Right lobe of liver (tissue), 6 donors: ENCODE results near the gene KANSL1L. TPM values are rescaled to one million over a fixed set of nuclear protein-coding genes. Genes with fewer than 3 reads are reported as not detected.

Experiments used
- ATAC-seq, 4 donors: fragments of 200-7000 bp; cut with Tn5 transposase; one replicate each; pipeline ENCODE4 v1.9.1; 2020; ENCODE audit warnings: mild to moderate bottlenecking in 4 of 4, moderate library complexity in 4 of 4
- DNase-seq, 3 donors: peaks; one replicate each; pipeline ENCODE4 v3.0.0-alpha.2; 2020
- H3K27ac ChIP-seq, 3 donors: fragments of 200-600 bp; one replicate each; pipeline ENCODE4 v1.8.0; 2022
- H3K27me3 ChIP-seq, 2 donors: fragments of 200-600 bp; one replicate each; pipeline ENCODE4 v1.8.0; 2022
- H3K36me3 ChIP-seq, 4 donors: fragments of 200-600 bp; sonication (generic) in 1 of 4; one replicate each; pipeline versions ENCODE4 v1.5.1 to v1.8.0; 2017 to 2022; ENCODE audit warnings: control low read depth in 1 of 4
- H3K4me1 ChIP-seq, 4 donors: fragments of 200-600 bp; sonication (generic) in 1 of 4; one replicate each; pipeline versions ENCODE4 v1.5.1 to v1.8.0; 2017 to 2022; ENCODE audit warnings: control low read depth in 1 of 4
- H3K4me3 ChIP-seq, 3 donors: fragments of 200-600 bp; one replicate each; pipeline ENCODE4 v1.8.0; 2022
- H3K9me3 ChIP-seq, 4 donors: fragments of 200-600 bp; sonication (generic) in 1 of 4; one replicate each; pipeline versions ENCODE4 v1.5.1 to v1.8.0; 2017 to 2022; ENCODE audit warnings: control low read depth in 1 of 4
- POLR2A ChIP-seq: fragments of 450-650 bp; IDR thresholded peaks from one replicate; pipeline ENCODE4 v1.6.1; 2017; ENCODE audit warnings: antibody characterized with exemption, mild to moderate bottlenecking
- WGBS: methylation state at CpG from one replicate; pipeline ENCODE4 v1.1.6; 2018; ENCODE audit warnings: low coverage, low lambda C conversion rate; ENCODE audit not compliant: insufficient coverage; ENCODE audit errors: missing lambda C conversion rate; 5-methylcytosine and 5-hydroxymethylcytosine counted together
- intact Hi-C, 2 donors: fragments of 100-400 bp; cut with DNase I; formaldehyde crosslinking; loops; one replicate each; pipeline versions ENCODE4 v1.11.2 to v1.14.1; 2022
- total RNA-seq, 6 experiments: library from RNA; depleted of rRNA in 2 of 6; stranded (reverse); fragments of >200 nt in 2 of 6; fragmentation: NEBNext Ultra II Directional in 3 of 6; extraction: Animal tissue kit (Norgen Biotek cat#: 25700) in 3 of 6; gene quantifications; one replicate each; pipeline versions ENCODE4 v1.1.0 to v1.2.4, GENCODE V29; 2016 to 2023
- TF ChIP-seq, protein P1 (sequence below), 4 donors: fragments of 200-600 bp in 3 of 4; fragments of 450-650 bp in 1 of 4; IDR thresholded peaks; one replicate each; pipeline versions ENCODE4 v1.5.1 to v1.8.0; 2016 to 2022; ENCODE audit warnings: antibody characterized with exemption in 4 of 4, mild to moderate bottlenecking in 2 of 4
- donor health status: DM: no; HTN: yes; CAD: no.
- donor health status: DM: no; HTN: no; CAD: no.
- donor health status: DM: no; HTN: no; CAD: no.
- donor health status: DM: no; HTN: yes; CAD: no.
- donor health status: DM: no; HTN: yes; CAD: no.

Gene KANSL1L
- total RNA-seq, 6 experiments from 2014 or later, result 7.1 to 19.1 (median 11.1) TPM

DNA sequence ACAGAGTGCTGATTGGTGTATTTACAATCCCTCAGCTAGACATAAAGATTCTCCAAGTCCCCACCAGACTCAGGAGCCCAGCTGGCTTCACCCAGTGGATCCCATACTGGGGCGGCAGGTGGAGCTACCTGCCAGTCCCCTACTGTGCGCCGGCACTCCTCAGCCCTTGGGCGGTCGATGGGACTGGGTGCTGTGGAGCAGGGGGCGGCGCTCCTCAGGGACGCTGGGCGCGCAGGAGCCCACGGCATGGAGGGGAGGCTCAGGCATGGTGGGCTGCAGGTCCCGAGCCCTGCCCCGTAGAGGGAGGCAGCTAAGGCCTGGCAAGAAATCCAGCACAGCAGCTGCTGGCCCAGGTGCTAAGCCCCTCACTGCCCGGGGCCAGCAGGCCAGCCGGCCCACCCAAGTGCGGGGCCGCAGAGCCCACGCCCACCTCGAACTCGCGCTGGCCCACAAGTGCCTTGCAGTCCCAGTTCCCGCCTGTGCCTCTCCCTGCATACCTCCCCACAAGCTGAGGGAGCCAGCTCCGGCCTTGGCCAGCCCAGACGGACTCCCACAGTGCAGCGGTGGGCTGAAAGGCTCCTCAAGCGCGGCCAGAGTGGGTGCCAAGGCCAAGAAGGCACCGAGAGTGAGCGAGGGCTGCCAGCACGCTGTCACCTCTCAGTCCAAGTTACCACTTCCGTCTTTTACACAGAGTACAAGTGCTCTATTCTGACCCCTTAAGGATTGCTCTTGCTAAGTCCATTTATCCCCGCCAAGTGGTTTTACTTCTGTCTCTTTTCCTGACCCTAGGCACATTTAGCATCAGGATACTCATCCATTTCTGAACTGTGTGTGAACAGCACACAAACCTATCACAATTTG is 170.5 kb downstream of the KANSL1L start:
- DNase-seq (peak in 2 of 3 donors; percentile 25 to 55), ATAC-seq (no peak)
- Histone ChIP-seq H3K4me3 (no peak overlapping the region), H3K36me3 (no peaks in the 10 kb centered on the region), H3K27ac (no peak overlapping the region), H3K4me1 (peaks cover 0 to 18% (median 1%) of the 10 kb centered on the region in 4 donors), H3K27me3 (no peaks in the 10 kb centered on the region), H3K9me3 (no peaks in the 10 kb centered on the region)
- TF ChIP-seq POLR2A, result no peak
- TF ChIP-seq, protein P1, sequence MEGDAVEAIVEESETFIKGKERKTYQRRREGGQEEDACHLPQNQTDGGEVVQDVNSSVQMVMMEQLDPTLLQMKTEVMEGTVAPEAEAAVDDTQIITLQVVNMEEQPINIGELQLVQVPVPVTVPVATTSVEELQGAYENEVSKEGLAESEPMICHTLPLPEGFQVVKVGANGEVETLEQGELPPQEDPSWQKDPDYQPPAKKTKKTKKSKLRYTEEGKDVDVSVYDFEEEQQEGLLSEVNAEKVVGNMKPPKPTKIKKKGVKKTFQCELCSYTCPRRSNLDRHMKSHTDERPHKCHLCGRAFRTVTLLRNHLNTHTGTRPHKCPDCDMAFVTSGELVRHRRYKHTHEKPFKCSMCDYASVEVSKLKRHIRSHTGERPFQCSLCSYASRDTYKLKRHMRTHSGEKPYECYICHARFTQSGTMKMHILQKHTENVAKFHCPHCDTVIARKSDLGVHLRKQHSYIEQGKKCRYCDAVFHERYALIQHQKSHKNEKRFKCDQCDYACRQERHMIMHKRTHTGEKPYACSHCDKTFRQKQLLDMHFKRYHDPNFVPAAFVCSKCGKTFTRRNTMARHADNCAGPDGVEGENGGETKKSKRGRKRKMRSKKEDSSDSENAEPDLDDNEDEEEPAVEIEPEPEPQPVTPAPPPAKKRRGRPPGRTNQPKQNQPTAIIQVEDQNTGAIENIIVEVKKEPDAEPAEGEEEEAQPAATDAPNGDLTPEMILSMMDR (IDR thresholded peaks at IDR 0.05), result no peak
- 94% methylated on average over 9 of the region's 32 CpGs for WGBS
- intact Hi-C loops, result no loop called here

DNA sequence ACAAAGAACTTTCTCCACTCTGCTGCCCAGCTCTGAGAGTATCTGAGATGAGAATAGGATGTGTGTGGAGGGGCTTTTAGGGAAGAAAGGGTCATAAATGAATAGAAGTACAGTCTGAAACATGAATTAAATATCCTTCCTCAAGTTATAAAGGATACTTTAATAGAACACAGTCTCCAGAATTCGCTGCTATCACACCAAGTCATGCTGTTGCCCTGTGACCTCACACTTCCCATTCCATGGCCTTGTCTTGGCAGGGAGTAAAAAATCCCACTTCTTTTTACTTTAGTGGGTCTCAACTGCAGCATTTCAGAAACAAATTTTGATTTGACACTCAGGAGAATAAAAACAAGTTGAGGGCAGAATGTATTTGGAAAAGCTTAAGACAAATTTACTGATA is 172.6 kb downstream of the KANSL1L start:
- Histone ChIP-seq H3K4me3 (no peak overlapping the region), H3K4me1 (peaks cover 0 to 11% (median 0%) of the 10 kb centered on the region in 4 donors), H3K27me3 (no peaks in the 10 kb centered on the region), H3K36me3 (no peaks in the 10 kb centered on the region), H3K9me3 (no peaks in the 10 kb centered on the region), H3K27ac (no peak overlapping the region)
- WGBS, result 60% methylated on average over 1 of the region's 1 CpG
- no peak for TF ChIP-seq POLR2A
- TF ChIP-seq, protein P1 (IDR thresholded peaks at IDR 0.05), result no peak
- DNase-seq, result no peak
- ATAC-seq, result no peak
- intact Hi-C loops, result no loop called here

DNA sequence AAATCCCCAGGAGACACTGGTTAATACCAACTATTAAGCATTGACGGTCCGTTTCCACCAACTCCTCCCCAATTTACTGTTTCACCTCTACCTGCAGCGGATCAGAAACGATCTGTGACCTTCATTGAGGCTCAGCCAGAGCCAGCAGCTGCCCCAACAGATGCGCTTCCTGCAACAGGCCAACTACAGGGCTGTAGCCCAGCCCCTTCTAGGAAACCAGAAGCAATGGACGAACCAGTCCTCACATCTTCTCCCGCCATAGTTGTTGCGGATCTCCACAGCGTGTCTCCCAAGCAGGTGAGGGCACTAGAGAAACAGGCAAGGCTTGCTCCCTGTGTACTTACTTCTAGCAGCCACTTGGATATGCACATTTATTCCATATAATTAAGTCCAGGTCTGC is 177.2 kb downstream of the KANSL1L start:
- intact Hi-C loops, result no loop called here
- WGBS, result 90% methylated on average over 9 of the region's 9 CpGs
- Histone ChIP-seq H3K27me3 (no peaks in the 10 kb centered on the region), H3K36me3 (no peaks in the 10 kb centered on the region), H3K4me1 (no peaks in the 10 kb centered on the region), H3K9me3 (no peaks in the 10 kb centered on the region), H3K4me3 (no peak overlapping the region), H3K27ac (no peak overlapping the region)
- no peak for TF ChIP-seq POLR2A
- TF ChIP-seq, protein P1 (IDR thresholded peaks at IDR 0.05), result no peak
- ATAC-seq (no peak), DNase-seq (no peak)

DNA sequence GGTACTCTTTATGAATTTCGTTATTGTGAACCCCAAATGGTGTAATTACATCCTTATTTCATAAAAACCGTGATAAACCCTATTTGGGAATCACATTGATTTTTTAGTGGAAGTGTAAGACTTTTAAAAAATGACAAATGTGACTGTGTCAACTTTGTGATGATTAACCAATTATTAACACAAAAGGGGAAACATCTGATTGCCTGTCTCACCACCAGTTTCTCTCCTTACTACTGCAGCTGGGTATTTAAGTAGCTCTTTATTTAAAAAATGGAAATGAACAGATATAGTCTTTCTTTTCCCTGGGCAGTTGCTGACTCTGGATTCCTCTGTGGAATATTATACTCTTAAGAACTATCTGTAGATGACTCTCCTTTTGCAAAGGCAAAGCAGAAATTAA is 180.4 kb downstream of the KANSL1L start:
- Histone ChIP-seq H3K36me3 (no peaks in the 10 kb centered on the region), H3K27me3 (peaks cover 0 to 4% of the 10 kb centered on the region in 2 donors), H3K27ac (no peak overlapping the region), H3K4me1 (no peaks in the 10 kb centered on the region), H3K4me3 (no peak overlapping the region), H3K9me3 (no peaks in the 10 kb centered on the region)
- 47% methylated on average over 2 of the region's 2 CpGs for WGBS
- TF ChIP-seq POLR2A, result no peak
- TF ChIP-seq, protein P1 (IDR thresholded peaks at IDR 0.05), result no peak
- ATAC-seq (no peak), DNase-seq (no peak)
- intact Hi-C loops, result no loop called here
